Esophagus squamous epithelium (tissue), 4 donors: Measurements from ENCODE around the gene CD99.

Source experiments
- CTCF ChIP-seq, 6 experiments: fragments of 450-650 bp in 4 of 6; fragments of 200-600 bp in 2 of 6; sonication (generic) in 2 of 6; IDR thresholded peaks; one replicate each; pipeline ENCODE4 v1.5.1; 2016 to 2019; ENCODE audit warnings: antibody characterized with exemption in 6 of 6, mild to moderate bottlenecking in 4 of 6, moderate library complexity in 4 of 6
- POLR2A ChIP-seq, 4 donors: fragments of 450-650 bp; IDR thresholded peaks; one replicate each; pipeline ENCODE4 v1.6.1; 2017; ENCODE audit warnings: antibody characterized with exemption in 4 of 4, mild to moderate bottlenecking in 4 of 4, moderate library complexity in 3 of 4

- no peak for TF ChIP-seq CTCF (IDR thresholded peaks at IDR 0.05)
- TF ChIP-seq POLR2A (IDR thresholded peaks at IDR 0.05): no peak
These were observed 21.3 kb downstream of the CD99 start for GRCh38 chrX:2712428-2712827.
